WI38 (cell line): ENCODE data around the gene RALGPS2.

Experiments used
- H3K4me3 ChIP-seq: 2 replicates; pipeline ENCODE4 v1.5.1; 2011; ENCODE audit warnings: low read depth, mild to moderate bottlenecking, control low read depth, low read length
- TF ChIP-seq, protein P1 (sequence below): IDR thresholded peaks from 2 replicates; pipeline ENCODE4 v1.5.1; 2012; ENCODE audit warnings: low read depth, mild to moderate bottlenecking, control low read depth, low read length

The RALGPS2 gene

DNA sequence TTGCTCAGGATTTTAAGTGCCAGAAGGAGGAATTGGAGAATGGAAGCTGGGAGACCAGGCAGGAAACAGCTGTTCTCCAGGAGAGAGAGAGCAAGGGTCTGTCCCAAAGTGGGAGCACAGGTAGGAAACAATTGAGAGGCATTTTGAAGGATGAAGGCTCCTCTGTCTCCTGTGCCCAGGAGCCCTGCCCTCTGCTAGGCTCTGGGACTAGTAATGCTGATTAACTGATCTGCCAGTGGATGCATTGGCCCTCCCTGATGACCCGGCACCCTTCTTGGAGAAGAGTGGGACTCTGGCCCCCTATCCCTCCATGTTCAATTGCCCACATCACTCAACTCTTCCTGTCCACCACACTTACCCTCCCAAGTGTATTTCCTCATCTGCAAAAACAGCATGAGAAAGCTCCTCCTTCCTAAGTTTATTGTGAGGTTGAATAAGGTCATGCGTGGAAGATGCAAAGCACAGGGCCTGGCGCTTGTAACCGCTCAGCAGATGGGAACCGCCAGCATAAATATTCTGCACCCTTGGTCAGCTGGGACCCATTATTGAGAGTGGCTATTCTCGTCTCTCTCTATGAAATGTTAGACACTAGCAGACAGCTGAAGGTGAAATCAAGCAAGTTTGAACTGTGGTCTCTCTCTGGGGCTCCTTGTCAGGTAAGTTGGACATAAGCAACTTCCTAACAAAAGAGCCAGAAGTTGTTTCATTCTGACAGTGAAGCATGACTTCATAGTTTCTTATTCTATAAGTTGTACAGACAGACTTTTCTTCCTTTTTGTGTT, 208.9 kb downstream of the RALGPS2 start:
- no peak overlapping the region for H3K4me3 ChIP-seq
- TF ChIP-seq, protein P1, sequence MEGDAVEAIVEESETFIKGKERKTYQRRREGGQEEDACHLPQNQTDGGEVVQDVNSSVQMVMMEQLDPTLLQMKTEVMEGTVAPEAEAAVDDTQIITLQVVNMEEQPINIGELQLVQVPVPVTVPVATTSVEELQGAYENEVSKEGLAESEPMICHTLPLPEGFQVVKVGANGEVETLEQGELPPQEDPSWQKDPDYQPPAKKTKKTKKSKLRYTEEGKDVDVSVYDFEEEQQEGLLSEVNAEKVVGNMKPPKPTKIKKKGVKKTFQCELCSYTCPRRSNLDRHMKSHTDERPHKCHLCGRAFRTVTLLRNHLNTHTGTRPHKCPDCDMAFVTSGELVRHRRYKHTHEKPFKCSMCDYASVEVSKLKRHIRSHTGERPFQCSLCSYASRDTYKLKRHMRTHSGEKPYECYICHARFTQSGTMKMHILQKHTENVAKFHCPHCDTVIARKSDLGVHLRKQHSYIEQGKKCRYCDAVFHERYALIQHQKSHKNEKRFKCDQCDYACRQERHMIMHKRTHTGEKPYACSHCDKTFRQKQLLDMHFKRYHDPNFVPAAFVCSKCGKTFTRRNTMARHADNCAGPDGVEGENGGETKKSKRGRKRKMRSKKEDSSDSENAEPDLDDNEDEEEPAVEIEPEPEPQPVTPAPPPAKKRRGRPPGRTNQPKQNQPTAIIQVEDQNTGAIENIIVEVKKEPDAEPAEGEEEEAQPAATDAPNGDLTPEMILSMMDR = no peak

DNA sequence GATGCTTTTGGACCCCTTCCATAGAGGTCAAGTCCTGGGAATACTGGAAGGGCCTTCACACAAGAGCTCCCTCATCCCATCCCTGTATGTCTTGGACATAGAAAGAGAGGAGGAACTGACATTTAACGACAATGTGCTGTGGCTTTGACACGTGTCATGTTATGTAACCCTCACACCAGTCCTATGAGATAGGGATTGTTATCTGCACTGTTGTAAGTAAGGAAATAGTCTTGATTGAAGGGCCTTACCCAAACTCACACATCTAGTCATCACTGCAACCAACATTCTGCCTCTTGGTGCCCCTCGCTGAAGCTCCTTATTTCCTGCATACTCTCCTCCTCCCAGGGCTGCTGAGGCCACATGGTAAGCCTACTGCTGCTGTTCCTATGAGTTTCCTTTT, 209.5 kb downstream of the RALGPS2 start:
- TF ChIP-seq, protein P1 = no peak
- no peak overlapping the region for H3K4me3 ChIP-seq

DNA sequence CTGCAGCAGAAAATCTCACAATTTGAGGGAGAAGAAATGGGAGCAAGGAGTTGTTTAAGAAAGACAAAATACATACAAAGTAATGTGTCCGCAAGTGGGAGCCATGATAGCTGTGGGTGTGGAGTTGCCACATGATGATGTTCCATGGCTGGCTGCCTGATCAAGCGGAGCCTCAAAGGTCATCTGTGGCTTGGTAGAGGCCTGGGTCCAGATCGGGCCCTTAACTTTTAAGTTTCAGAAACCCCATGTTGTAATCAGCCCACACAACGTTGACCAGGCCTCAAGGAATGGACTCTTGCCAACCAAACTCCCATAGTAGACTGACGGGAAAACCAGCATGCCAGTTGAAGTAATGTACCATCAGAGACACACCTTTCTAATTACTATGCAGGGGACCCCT, 210.6 kb downstream of the RALGPS2 start:
- TF ChIP-seq, protein P1 = no peak
- H3K4me3 ChIP-seq = no peak overlapping the region

DNA sequence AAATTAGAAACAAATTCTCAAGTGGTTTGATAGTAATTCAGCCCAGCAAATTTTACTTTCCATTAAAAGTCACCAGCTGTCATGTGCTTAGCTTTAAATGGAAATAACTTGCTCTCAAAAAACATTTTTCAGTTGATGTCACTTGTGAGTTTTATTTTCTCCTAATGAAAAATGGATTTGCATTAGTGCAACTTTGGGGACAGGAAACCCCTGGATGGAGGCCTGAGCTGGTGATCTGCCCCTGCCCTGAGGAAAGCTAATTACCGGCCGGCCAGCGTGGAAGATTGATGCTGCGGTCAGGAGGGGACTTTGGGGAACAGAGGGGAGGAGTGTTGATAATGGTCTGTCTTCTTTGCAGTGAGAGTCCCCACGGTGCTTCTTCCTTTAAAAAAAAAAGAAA, 212.7 kb downstream of the RALGPS2 start:
- H3K4me3 ChIP-seq = no peak overlapping the region
- TF ChIP-seq, protein P1 = no peak

DNA sequence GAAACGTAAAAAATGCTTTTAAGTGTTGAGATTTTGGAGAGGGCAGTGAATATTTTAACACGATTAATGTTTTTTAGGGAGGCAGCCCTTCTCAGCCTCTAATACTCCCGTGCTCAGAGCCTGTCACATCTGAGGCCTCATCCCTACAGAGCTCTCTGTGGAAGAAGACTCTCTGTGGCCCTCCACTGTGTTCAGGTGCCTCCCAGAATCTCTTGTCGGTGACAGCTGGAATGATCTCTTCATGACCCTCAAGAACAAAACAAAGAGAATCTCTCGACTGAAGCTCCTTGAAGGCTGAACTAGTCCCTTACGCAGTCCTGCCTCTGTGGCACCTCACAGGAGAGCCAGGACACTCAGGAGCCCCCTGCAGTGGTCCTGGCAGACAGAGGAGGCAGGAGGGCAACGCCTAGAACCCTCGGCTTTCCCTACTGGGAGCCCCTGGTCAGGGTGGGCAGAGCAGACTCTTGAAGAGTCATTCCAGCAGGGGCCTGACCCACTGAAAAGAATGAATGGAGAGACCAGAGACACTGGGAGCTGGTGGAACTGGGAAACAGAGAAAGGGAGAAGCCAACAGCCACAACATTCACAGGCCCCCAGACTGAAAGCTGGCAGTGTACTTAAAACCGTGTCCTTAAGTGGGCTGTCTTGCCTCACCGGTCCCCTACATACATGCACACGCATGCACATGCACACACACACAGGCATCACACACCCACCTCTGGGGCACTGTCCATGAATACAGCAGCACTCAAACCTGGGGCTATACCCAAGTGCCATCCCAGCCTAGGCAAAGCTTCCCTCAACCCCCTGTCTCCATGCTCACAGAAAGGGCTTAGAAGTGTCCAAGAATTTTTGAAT, 213.3 kb downstream of the RALGPS2 start:
- TF ChIP-seq, protein P1 = no peak

DNA sequence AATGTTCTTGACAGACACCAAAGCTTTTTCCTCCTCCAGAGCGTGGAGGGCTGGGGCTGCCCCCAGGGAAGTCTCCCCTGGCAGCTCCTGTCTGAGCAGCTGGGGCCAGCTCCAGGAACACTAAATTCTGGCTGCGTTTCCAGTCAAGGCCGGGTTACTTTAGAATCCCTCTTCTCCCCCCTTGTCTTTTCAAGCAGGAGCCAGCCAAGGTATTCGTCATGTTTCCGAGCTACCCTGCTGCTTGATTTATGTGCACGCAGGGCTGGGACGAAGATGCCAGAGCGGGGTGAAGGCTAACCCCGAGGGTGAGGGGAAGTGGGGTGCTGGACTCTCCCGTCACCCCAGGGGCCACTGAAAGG, 213.9 kb downstream of the RALGPS2 start:
- TF ChIP-seq, protein P1 = no peak
- no peak overlapping the region for H3K4me3 ChIP-seq

More for the DNA sequence above, 213.3 kb downstream of the RALGPS2 start:
- no peak overlapping the region for H3K4me3 ChIP-seq
